Right lobe of liver (tissue), 6 donors: ENCODE data around the gene SLC7A1. TPM values are rescaled to one million over a fixed set of nuclear protein-coding genes. Genes with fewer than 3 reads are reported as not detected.

Experiments used
- ATAC-seq, 4 donors: fragments of 200-7000 bp; cut with Tn5 transposase; one replicate each; pipeline ENCODE4 v1.9.1; 2020; ENCODE audit warnings: mild to moderate bottlenecking in 4 of 4, moderate library complexity in 4 of 4
- DNase-seq, 3 donors: peaks; one replicate each; pipeline ENCODE4 v3.0.0-alpha.2; 2020
- H3K27ac ChIP-seq, 3 donors: fragments of 200-600 bp; one replicate each; pipeline ENCODE4 v1.8.0; 2022
- H3K27me3 ChIP-seq, 2 donors: fragments of 200-600 bp; one replicate each; pipeline ENCODE4 v1.8.0; 2022
- H3K36me3 ChIP-seq, 4 donors: fragments of 200-600 bp; sonication (generic) in 1 of 4; one replicate each; pipeline versions ENCODE4 v1.5.1 to v1.8.0; 2017 to 2022; ENCODE audit warnings: control low read depth in 1 of 4
- H3K4me1 ChIP-seq, 4 donors: fragments of 200-600 bp; sonication (generic) in 1 of 4; one replicate each; pipeline versions ENCODE4 v1.5.1 to v1.8.0; 2017 to 2022; ENCODE audit warnings: control low read depth in 1 of 4
- H3K4me3 ChIP-seq, 3 donors: fragments of 200-600 bp; one replicate each; pipeline ENCODE4 v1.8.0; 2022
- H3K9me3 ChIP-seq, 4 donors: fragments of 200-600 bp; sonication (generic) in 1 of 4; one replicate each; pipeline versions ENCODE4 v1.5.1 to v1.8.0; 2017 to 2022; ENCODE audit warnings: control low read depth in 1 of 4
- CTCF ChIP-seq, 4 donors: fragments of 200-600 bp in 3 of 4; fragments of 450-650 bp in 1 of 4; IDR thresholded peaks; one replicate each; pipeline versions ENCODE4 v1.5.1 to v1.8.0; 2016 to 2022; ENCODE audit warnings: antibody characterized with exemption in 4 of 4, mild to moderate bottlenecking in 2 of 4
- POLR2A ChIP-seq: fragments of 450-650 bp; IDR thresholded peaks from one replicate; pipeline ENCODE4 v1.6.1; 2017; ENCODE audit warnings: antibody characterized with exemption, mild to moderate bottlenecking
- WGBS: methylation state at CpG from one replicate; pipeline ENCODE4 v1.1.6; 2018; ENCODE audit warnings: low coverage, low lambda C conversion rate; ENCODE audit not compliant: insufficient coverage; ENCODE audit errors: missing lambda C conversion rate; 5-methylcytosine and 5-hydroxymethylcytosine counted together
- intact Hi-C, 2 donors: fragments of 100-400 bp; cut with DNase I; formaldehyde crosslinking; loops; one replicate each; pipeline versions ENCODE4 v1.11.2 to v1.14.1; 2022
- total RNA-seq, 6 experiments: library from RNA; depleted of rRNA in 2 of 6; stranded (reverse); fragments of >200 nt in 2 of 6; fragmentation: NEBNext Ultra II Directional in 3 of 6; extraction: Animal tissue kit (Norgen Biotek cat#: 25700) in 3 of 6; gene quantifications; one replicate each; pipeline versions ENCODE4 v1.1.0 to v1.2.4, GENCODE V29; 2016 to 2023
- donor health status: DM: no; HTN: yes; CAD: no.
- donor health status: DM: no; HTN: no; CAD: no.
- donor health status: DM: no; HTN: no; CAD: no.
- donor health status: DM: no; HTN: yes; CAD: no.
- donor health status: DM: no; HTN: yes; CAD: no.

Gene SLC7A1
- total RNA-seq, 6 experiments from 2014 or later: 0.70 to 6.5 (median 3.7) TPM

DNA sequence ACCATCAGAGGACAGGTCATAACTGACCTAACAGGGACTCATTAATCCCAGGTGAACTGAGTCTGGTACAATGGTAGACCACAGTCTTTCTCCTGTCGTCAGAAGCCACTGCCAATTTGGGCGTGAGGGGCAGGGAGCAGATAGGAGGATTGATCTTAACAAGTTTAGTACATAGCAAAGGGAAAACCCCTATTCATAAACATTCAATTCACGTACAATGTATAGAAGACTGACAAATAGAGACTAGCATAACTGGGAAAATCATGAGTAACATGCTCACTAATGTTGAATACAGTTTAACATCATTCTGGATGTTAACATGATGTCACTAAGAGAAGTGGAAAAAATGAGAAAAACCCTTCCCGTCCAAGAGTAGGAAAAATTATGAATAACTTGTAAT lies 54.1 kb downstream of the SLC7A1 start:
- H3K27ac ChIP-seq: no peak overlapping the region
- H3K4me3 ChIP-seq: no peak overlapping the region
- no peak for DNase-seq
- no peaks in the 10 kb centered on the region for H3K27me3 ChIP-seq
- intact Hi-C loops: no loop called here
- TF ChIP-seq CTCF (IDR thresholded peaks at IDR 0.05) (no peak), POLR2A (no peak)
- ATAC-seq: no peak
- H3K4me1 ChIP-seq: no peaks in the 10 kb centered on the region
- WGBS: 87% methylated on average over 4 of the region's 4 CpGs
- no peaks in the 10 kb centered on the region for H3K9me3 ChIP-seq
- no peaks in the 10 kb centered on the region for H3K36me3 ChIP-seq

- DNase-seq (no peak), ATAC-seq (no peak)
- intact Hi-C loops: no loop called here
- no peaks in the 10 kb centered on the region for H3K27me3 ChIP-seq
- peaks cover 0 to under 1% (median 0%) of the 10 kb centered on the region in 4 donors for H3K36me3 ChIP-seq
- H3K9me3 ChIP-seq: no peaks in the 10 kb centered on the region
- H3K4me3 ChIP-seq: no peak overlapping the region
- WGBS: 84% methylated on average over 5 of the region's 5 CpGs
- no peak overlapping the region for H3K27ac ChIP-seq
- no peak for TF ChIP-seq POLR2A
- no peak for TF ChIP-seq CTCF (IDR thresholded peaks at IDR 0.05)
- no peaks in the 10 kb centered on the region for H3K4me1 ChIP-seq
Measured at GRCh38 chr13:29540799-29541198, 54.7 kb downstream of the SLC7A1 start.

DNA sequence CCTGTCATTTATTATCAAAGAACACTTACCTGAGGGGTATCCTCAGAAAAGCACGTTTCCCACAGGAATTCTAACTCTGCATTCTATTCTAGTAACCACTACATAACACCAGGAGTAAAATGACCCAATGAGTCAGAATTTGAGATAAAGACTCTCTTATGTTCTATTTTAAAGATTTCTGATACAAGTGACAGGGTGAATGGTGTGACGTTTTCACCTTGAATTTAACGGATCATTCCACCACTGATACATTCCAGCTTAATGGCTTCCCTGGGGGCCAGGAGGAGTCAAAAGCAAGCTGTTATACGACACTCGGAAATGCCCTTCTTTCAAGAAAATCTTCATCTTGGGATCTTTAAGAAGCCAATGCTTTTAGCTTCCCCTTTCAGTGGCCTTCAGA lies 55.2 kb downstream of the SLC7A1 start:
- Histone ChIP-seq H3K4me1 (no peaks in the 10 kb centered on the region), H3K27me3 (no peaks in the 10 kb centered on the region), H3K9me3 (no peaks in the 10 kb centered on the region), H3K36me3 (peaks cover 0 to 2% (median 0%) of the 10 kb centered on the region in 4 donors), H3K27ac (no peak overlapping the region), H3K4me3 (no peak overlapping the region)
- ATAC-seq (no peak), DNase-seq (no peak)
- intact Hi-C loops: no loop called here
- 86% methylated on average over 5 of the region's 5 CpGs for WGBS
- TF ChIP-seq CTCF (IDR thresholded peaks at IDR 0.05) (no peak), POLR2A (no peak)

DNA sequence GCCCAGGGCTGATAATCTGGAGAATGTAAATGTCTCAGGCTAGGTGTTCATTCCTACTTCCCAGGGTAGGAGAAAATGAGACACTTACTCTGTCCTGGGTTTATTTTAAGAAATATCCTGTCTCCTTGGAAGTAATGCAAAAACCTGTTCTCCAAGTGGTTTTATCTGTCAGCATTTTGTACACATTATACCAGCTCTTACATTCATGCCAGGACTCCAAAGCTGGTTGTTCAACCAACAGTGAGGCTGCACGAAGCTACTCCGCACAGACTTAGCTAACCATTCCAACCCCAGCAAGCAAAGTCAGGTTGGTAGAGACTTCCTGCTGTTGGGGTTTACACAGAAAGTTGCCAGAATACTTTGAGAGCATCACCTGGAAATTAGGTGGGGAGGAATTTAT lies 55.6 kb downstream of the SLC7A1 start:
- WGBS: 100% methylated on average over 2 of the region's 2 CpGs
- intact Hi-C loops: no loop called here
- H3K36me3 ChIP-seq: peaks cover 0 to 2% (median 0%) of the 10 kb centered on the region in 4 donors

More for the DNA sequence above, 55.6 kb downstream of the SLC7A1 start:
- no peaks in the 10 kb centered on the region for H3K9me3 ChIP-seq
- no peaks in the 10 kb centered on the region for H3K27me3 ChIP-seq
- H3K4me3 ChIP-seq: no peak overlapping the region
- no peak for TF ChIP-seq CTCF (IDR thresholded peaks at IDR 0.05)
- TF ChIP-seq POLR2A: no peak
- no peaks in the 10 kb centered on the region for H3K4me1 ChIP-seq
- DNase-seq (no peak), ATAC-seq (no peak)
- H3K27ac ChIP-seq: no peak overlapping the region
